Neuronal stem cell (in vitro differentiated cells): ENCODE measurements around the gene CCL5.

Experiments
- DNase-seq: peaks from one replicate; pipeline ENCODE4 v3.0.0-alpha.2; 2013; ENCODE audit warnings: low spot score
- H2AFZ ChIP-seq: one replicate; pipeline ENCODE4 v1.6.1; 2013; ENCODE audit warnings: mild to moderate bottlenecking, low read length, inconsistent platforms
- H2AK5ac ChIP-seq: 2 replicates; pipeline ENCODE4 v1.6.1; 2013; ENCODE audit warnings: low read depth, mild to moderate bottlenecking, inconsistent platforms, low read length, moderate library complexity, mixed read lengths
- H2BK120ac ChIP-seq: 2 replicates; pipeline ENCODE4 v1.6.1; 2013; ENCODE audit warnings: low read depth, mild to moderate bottlenecking, inconsistent platforms, low read length, moderate library complexity, mixed read lengths
- H2BK12ac ChIP-seq: one replicate; pipeline ENCODE4 v1.6.1; 2013; ENCODE audit warnings: low read length, inconsistent platforms
- H2BK15ac ChIP-seq: 2 replicates; pipeline ENCODE4 v1.6.1; 2013; ENCODE audit warnings: mild to moderate bottlenecking, low read length, inconsistent platforms, mixed read lengths
- H2BK5ac ChIP-seq: one replicate; pipeline ENCODE4 v1.6.1; 2013; ENCODE audit warnings: inconsistent platforms, mild to moderate bottlenecking, low read length, moderate library complexity
- H3K14ac ChIP-seq: one replicate; pipeline ENCODE4 v1.6.1; 2013; ENCODE audit warnings: low read length, inconsistent platforms
- H3K18ac ChIP-seq: 2 replicates; pipeline ENCODE4 v1.6.1; 2013; ENCODE audit warnings: low read length, inconsistent platforms
- H3K23ac ChIP-seq: 2 replicates; pipeline ENCODE4 v1.6.1; 2013; ENCODE audit warnings: low read depth, mild to moderate bottlenecking, mixed read lengths, low read length, inconsistent platforms; ENCODE audit not compliant: poor library complexity
- H3K27ac ChIP-seq: replicated peaks from 3 replicates; pipeline ENCODE4 v1.5.1; 2013; ENCODE audit warnings: low read length, inconsistent platforms
- H3K27me3 ChIP-seq, 3 experiments: 2 replicates each; pipeline ENCODE4 v1.6.1; 2013; ENCODE audit warnings: low read length in 3 of 3, mild to moderate bottlenecking in 2 of 3, inconsistent platforms in 1 of 3, low read depth in 1 of 3, mixed read lengths in 1 of 3, moderate library complexity in 1 of 3; ENCODE audit not compliant: control insufficient read depth in 3 of 3, insufficient read depth in 3 of 3
- H3K36me3 ChIP-seq, 2 donors: replicated peaks in 1 of 2; 2 replicates each; pipeline ENCODE4 v1.6.1; 2013; ENCODE audit warnings: low read length in 2 of 2; ENCODE audit not compliant: control insufficient read depth in 2 of 2, insufficient read depth in 2 of 2
- H3K4ac ChIP-seq: 2 replicates; pipeline ENCODE4 v1.6.1; 2013; ENCODE audit warnings: inconsistent platforms, mild to moderate bottlenecking, low read length, moderate library complexity
- H3K4me1 ChIP-seq, 2 donors: 1 replicate in 1 of 2; 2 replicates in 1 of 2; pipeline ENCODE4 v1.6.1; 2013; ENCODE audit warnings: low read length in 2 of 2, low read depth in 1 of 2; ENCODE audit not compliant: control insufficient read depth in 2 of 2, insufficient read depth in 1 of 2
- H3K4me2 ChIP-seq: one replicate; pipeline ENCODE4 v1.6.1; 2013; ENCODE audit warnings: mild to moderate bottlenecking, low read length, inconsistent platforms; ENCODE audit not compliant: insufficient read depth, poor library complexity, severe bottlenecking
- H3K4me3 ChIP-seq, 2 donors: 2 replicates each; pipeline ENCODE4 v1.5.1; 2013; ENCODE audit warnings: low read length in 2 of 2, mild to moderate bottlenecking in 2 of 2, inconsistent platforms in 1 of 2, moderate library complexity in 1 of 2
- H3K79me1 ChIP-seq: one replicate; pipeline ENCODE4 v1.6.1; 2013; ENCODE audit warnings: low read depth, mild to moderate bottlenecking, inconsistent platforms, low read length, moderate library complexity
- H3K9ac ChIP-seq: one replicate; pipeline ENCODE4 v1.6.1; 2013; ENCODE audit warnings: mild to moderate bottlenecking, low read depth, low read length, inconsistent platforms; ENCODE audit not compliant: poor library complexity
- H3K9me3 ChIP-seq, 2 donors: replicated peaks in 1 of 2; 2 replicates each; pipeline versions ENCODE3 to v1.6.1; 2013; ENCODE audit warnings: low read length in 2 of 2, mild to moderate bottlenecking in 2 of 2, inconsistent platforms in 1 of 2, low read depth in 1 of 2, mixed read lengths in 1 of 2, moderate library complexity in 1 of 2; ENCODE audit not compliant: control insufficient read depth in 2 of 2, insufficient read depth in 1 of 2
- H4K8ac ChIP-seq: one replicate; pipeline ENCODE4 v1.6.1; 2013; ENCODE audit warnings: low read depth, mild to moderate bottlenecking, inconsistent platforms, low read length, moderate library complexity
- H4K91ac ChIP-seq: one replicate; pipeline ENCODE4 v1.6.1; 2013; ENCODE audit warnings: low read length, low read depth, mild to moderate bottlenecking, inconsistent platforms; ENCODE audit not compliant: poor library complexity
- WGBS, 2 donors: extraction: QIAGEN DNeasy Blood & Tissue Kit; methylation state at CpG; one replicate each; pipeline ENCODE4 v1.1.7; 2013; ENCODE audit warnings: missing lambda C conversion rate in 2 of 2, mixed read lengths in 1 of 2; ENCODE audit not compliant: insufficient read length in 2 of 2, insufficient replicate concordance in 1 of 2; ENCODE audit errors: extremely low coverage in 2 of 2; 5-methylcytosine and 5-hydroxymethylcytosine counted together

The CCL5 gene

GRCh38 chr17:35870906-35871819 lies 9.0 kb downstream of the CCL5 start:
- no CpG with 5 or more reads among the region's 8 CpGs for WGBS, 2 donors

GRCh38 chr17:35868737-35869136 lies 11.4 kb downstream of the CCL5 start, which contains the start of gene HEATR9:
Gene HEATR9, minus strand, starts transcription at chr17:35868891. Its CDS starts 149 bp downstream, at chr17:35868742.
- no peak within 1 kb of the TSS for H2BK12ac ChIP-seq
- H2BK5ac ChIP-seq, result no peak within 1 kb of the TSS
- H4K91ac ChIP-seq, result no peak within 1 kb of the TSS
- H2BK15ac ChIP-seq, result no peak within 1 kb of the TSS
- no peak within 1 kb of the TSS for H2BK120ac ChIP-seq
- H3K79me1 ChIP-seq, result no peaks in the 10 kb centered on the region
- H3K9me3 ChIP-seq, result no peaks in the 10 kb centered on the region
- no peaks in the 10 kb centered on the region for H3K4me1 ChIP-seq
- H2AFZ ChIP-seq, result no peak within 1 kb of the TSS
- H3K27ac ChIP-seq, result no peak within 1 kb of the TSS
- H3K23ac ChIP-seq, result no peak within 1 kb of the TSS
- H3K14ac ChIP-seq, result no peak within 1 kb of the TSS
- no peak within 1 kb of the TSS for H2AK5ac ChIP-seq
- no peak within 1 kb of the TSS for H3K18ac ChIP-seq
- no peak within 1 kb of the TSS for H3K4me3 ChIP-seq
- DNase-seq, result no peak
- H3K27me3 ChIP-seq, result no peaks in the 10 kb centered on the region
- no peak within 1 kb of the TSS for H4K8ac ChIP-seq
- H3K9ac ChIP-seq, result no peak within 1 kb of the TSS
- no CpG with 5 or more reads among the region's 3 CpGs for WGBS, 2 donors
- H3K4me2 ChIP-seq, result no peak within 1 kb of the TSS
- no peaks in the 10 kb centered on the region for H3K36me3 ChIP-seq
- H3K4ac ChIP-seq, result no peak within 1 kb of the TSS

More at GRCh38 chr17:35870906-35871819, 9.0 kb downstream of the CCL5 start:
- H2AFZ ChIP-seq, result peak overlapping the region; percentile 46
- no peak overlapping the region for H3K27ac ChIP-seq
- no peak overlapping the region for H4K91ac ChIP-seq
- no peaks in the 10 kb centered on the region for H3K36me3 ChIP-seq
- no peaks in the 10 kb centered on the region for H3K79me1 ChIP-seq
- no peak for DNase-seq
- no peak overlapping the region for H3K14ac ChIP-seq
- no peak overlapping the region for H3K4me3 ChIP-seq
- H3K9me3 ChIP-seq, result no peaks in the 10 kb centered on the region
- H3K18ac ChIP-seq, result no peak overlapping the region
- H2BK5ac ChIP-seq, result no peak overlapping the region
- H2BK12ac ChIP-seq, result no peak overlapping the region
- H2AK5ac ChIP-seq, result no peak overlapping the region
- H3K4me2 ChIP-seq, result no peak overlapping the region
- H3K9ac ChIP-seq, result no peak overlapping the region
- H3K27me3 ChIP-seq, result no peaks in the 10 kb centered on the region
- H4K8ac ChIP-seq, result no peak overlapping the region
- no peak overlapping the region for H3K23ac ChIP-seq
- no peak overlapping the region for H2BK15ac ChIP-seq
- H3K4me1 ChIP-seq, result peaks cover 1 to 4% of the 10 kb centered on the region in 2 donors
- no peak overlapping the region for H2BK120ac ChIP-seq
- no peak overlapping the region for H3K4ac ChIP-seq

GRCh38 chr17:35867574-35867973 lies 12.6 kb downstream of the CCL5 start:
- Histone ChIP-seq H3K9ac (no peak overlapping the region), H3K18ac (no peak overlapping the region), H3K36me3 (no peaks in the 10 kb centered on the region), H3K4me1 (no peaks in the 10 kb centered on the region), H4K8ac (no peak overlapping the region), H2AFZ (no peak overlapping the region), H4K91ac (no peak overlapping the region), H3K79me1 (no peaks in the 10 kb centered on the region), H2BK120ac (no peak overlapping the region), H3K27ac (no peak overlapping the region), H3K4ac (no peak overlapping the region), H3K27me3 (no peaks in the 10 kb centered on the region), H2BK5ac (no peak overlapping the region), H3K9me3 (no peaks in the 10 kb centered on the region), H3K4me2 (no peak overlapping the region), H2BK12ac (no peak overlapping the region), H3K4me3 (no peak overlapping the region), H3K14ac (no peak overlapping the region), H3K23ac (no peak overlapping the region), H2AK5ac (no peak overlapping the region), H2BK15ac (no peak overlapping the region)
- no peak for DNase-seq
- WGBS, 2 donors, result no CpG with 5 or more reads among the region's 3 CpGs

GRCh38 chr17:35866341-35866950 lies 13.7 kb downstream of the CCL5 start:
- H3K14ac ChIP-seq, result no peak overlapping the region
- no peaks in the 10 kb centered on the region for H3K27me3 ChIP-seq
- H4K91ac ChIP-seq, result no peak overlapping the region
- H2BK120ac ChIP-seq, result no peak overlapping the region
- no peak for DNase-seq
- no peak overlapping the region for H2BK5ac ChIP-seq
- H3K4me1 ChIP-seq, result no peaks in the 10 kb centered on the region
- H3K18ac ChIP-seq, result no peak overlapping the region
- WGBS, 2 donors, result no CpG with 5 or more reads among the region's 1 CpG
- no peak overlapping the region for H3K9ac ChIP-seq
- no peak overlapping the region for H3K27ac ChIP-seq
- no peaks in the 10 kb centered on the region for H3K36me3 ChIP-seq
- H2BK15ac ChIP-seq, result no peak overlapping the region
- H2BK12ac ChIP-seq, result no peak overlapping the region
- no peak overlapping the region for H3K4me3 ChIP-seq
- no peak overlapping the region for H2AK5ac ChIP-seq
- H4K8ac ChIP-seq, result no peak overlapping the region
- no peak overlapping the region for H2AFZ ChIP-seq
- H3K4me2 ChIP-seq, result no peak overlapping the region
- no peak overlapping the region for H3K23ac ChIP-seq
- no peaks in the 10 kb centered on the region for H3K79me1 ChIP-seq
- no peak overlapping the region for H3K4ac ChIP-seq
- H3K9me3 ChIP-seq, result no peaks in the 10 kb centered on the region
